ENCODE data around the gene AFTPH.

The AFTPH gene

DNA sequence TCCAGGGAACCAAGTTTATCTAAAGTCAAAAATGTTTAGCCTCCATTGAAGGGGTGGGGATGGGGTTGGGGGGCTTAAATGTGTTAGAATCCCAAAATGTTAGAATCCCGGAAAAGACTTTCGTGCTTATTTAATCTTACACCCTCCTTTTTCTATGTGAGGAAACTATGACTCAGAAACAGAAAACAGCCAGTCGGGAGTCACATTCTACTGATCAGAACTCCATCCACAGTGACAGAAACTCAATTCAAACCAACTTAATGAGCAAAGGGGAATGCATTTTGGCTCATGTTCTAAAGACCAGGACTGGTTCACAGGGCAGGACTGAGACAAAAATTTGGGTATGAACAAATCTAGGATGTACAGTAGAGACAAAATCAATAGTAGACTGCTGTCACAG, 31.9 kb upstream of the AFTPH start:
- H3K79me2 ChIP-seq (ENCODE audit: control insufficient read depth, insufficient read depth, low read length) = no peaks in the 10 kb centered on the region
- no peak for DNase-seq
- no peaks in the 10 kb centered on the region for H3K36me3 ChIP-seq (ENCODE audit: control insufficient read depth, insufficient read depth, low read length)
- WGBS (ENCODE audit: extremely low coverage, insufficient coverage, low lambda C conversion rate) = no CpG with 5 or more reads among the region's 3 CpGs
- no peak overlapping the region for H3K4ac ChIP-seq (ENCODE audit: low read depth, low read length)
- H3K9ac ChIP-seq (ENCODE audit: low read length) = no peak overlapping the region
- no peak overlapping the region for H2BK120ac ChIP-seq (ENCODE audit: low read depth, low read length)
- H3K56ac ChIP-seq (ENCODE audit: low read length) = no peak overlapping the region
- no peak overlapping the region for H2BK15ac ChIP-seq (replicated peaks; ENCODE audit: low read depth)
- no peak overlapping the region for H3K18ac ChIP-seq (ENCODE audit: low read length)
- H3K27ac ChIP-seq (ENCODE audit: low read depth, low read length) = no peak overlapping the region
- no peak overlapping the region for H3K23ac ChIP-seq (ENCODE audit: low read length)
- H3K27me3 ChIP-seq (ENCODE audit: insufficient read depth, low read length, poor library complexity) = no peaks in the 10 kb centered on the region
- no peak overlapping the region for H4K5ac ChIP-seq (ENCODE audit: low read length)
- no peak overlapping the region for H4K8ac ChIP-seq (ENCODE audit: low read depth, low read length)
- peaks cover 4% of the 10 kb centered on the region for H3K4me1 ChIP-seq (ENCODE audit: control insufficient read depth, low read depth, low read length)
- H3K4me3 ChIP-seq (ENCODE audit: low read length) = no peak overlapping the region
- no peaks in the 10 kb centered on the region for H3K79me1 ChIP-seq (ENCODE audit: low read length)
- H3K4me2 ChIP-seq (ENCODE audit: low read length) = no peak overlapping the region
- no peak overlapping the region for H2AK5ac ChIP-seq (ENCODE audit: low read length)
- H2BK5ac ChIP-seq (ENCODE audit: low read length) = no peak overlapping the region

DNA sequence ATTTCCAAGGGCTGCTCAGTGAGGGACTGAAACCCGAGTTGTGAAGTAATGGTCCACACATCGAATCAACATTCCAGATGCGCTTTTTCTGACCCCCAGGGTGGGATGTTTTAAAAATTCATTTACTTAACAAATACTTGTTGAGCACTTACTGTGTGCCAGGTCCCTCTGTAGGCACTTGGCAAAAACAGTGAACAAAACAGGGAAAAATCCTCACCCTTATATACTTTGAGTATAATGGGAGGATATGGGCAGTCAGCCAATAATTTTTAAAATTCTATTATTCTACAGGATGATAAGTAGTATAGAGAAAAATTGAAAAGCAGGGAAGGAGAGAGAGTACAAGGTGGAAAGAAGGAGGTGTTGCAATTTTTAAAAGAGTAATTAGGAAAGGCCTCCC, 31.3 kb upstream of the AFTPH start:
- Histone ChIP-seq H3K79me1 (ENCODE audit: low read length) (no peaks in the 10 kb centered on the region), H3K4me1 (ENCODE audit: control insufficient read depth, low read depth, low read length) (peaks cover 4% of the 10 kb centered on the region), H3K56ac (ENCODE audit: low read length) (no peak overlapping the region), H4K5ac (ENCODE audit: low read length) (no peak overlapping the region), H3K36me3 (ENCODE audit: control insufficient read depth, insufficient read depth, low read length) (no peaks in the 10 kb centered on the region), H4K8ac (ENCODE audit: low read depth, low read length) (no peak overlapping the region), H2BK5ac (ENCODE audit: low read length) (no peak overlapping the region), H2BK120ac (ENCODE audit: low read depth, low read length) (no peak overlapping the region), H3K27me3 (ENCODE audit: insufficient read depth, low read length, poor library complexity) (no peaks in the 10 kb centered on the region), H3K4me3 (ENCODE audit: low read length) (no peak overlapping the region), H3K27ac (ENCODE audit: low read depth, low read length) (no peak overlapping the region), H3K18ac (ENCODE audit: low read length) (no peak overlapping the region), H3K4ac (ENCODE audit: low read depth, low read length) (no peak overlapping the region), H3K79me2 (ENCODE audit: control insufficient read depth, insufficient read depth, low read length) (no peaks in the 10 kb centered on the region), H3K23ac (ENCODE audit: low read length) (no peak overlapping the region), H2AK5ac (ENCODE audit: low read length) (no peak overlapping the region), H3K9ac (ENCODE audit: low read length) (no peak overlapping the region), H3K4me2 (ENCODE audit: low read length) (no peak overlapping the region), H2BK15ac (replicated peaks; ENCODE audit: low read depth) (no peak overlapping the region)
- WGBS (ENCODE audit: extremely low coverage, insufficient coverage, low lambda C conversion rate) = no CpG with 5 or more reads among the region's 3 CpGs
- DNase-seq = no peak

DNA sequence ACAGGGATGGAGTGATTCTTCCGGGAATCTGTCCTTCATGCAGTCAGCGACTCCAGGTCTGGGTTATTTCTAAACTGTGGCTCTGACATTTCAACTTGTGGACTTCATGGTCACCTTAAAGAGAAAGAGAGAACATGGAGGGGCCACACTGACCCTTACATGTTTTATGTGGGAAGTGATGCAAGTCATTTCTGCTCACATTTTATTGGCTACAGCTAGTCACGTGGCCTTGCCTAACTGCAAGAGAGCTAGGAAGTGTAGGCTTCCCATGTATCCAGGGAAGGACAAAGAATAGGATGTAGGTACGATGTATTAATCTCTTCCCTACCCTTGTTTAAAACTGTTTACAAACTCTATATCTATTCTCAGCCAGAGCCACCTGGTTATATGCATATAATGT, 30.3 kb upstream of the AFTPH start:
- H3K4ac ChIP-seq (ENCODE audit: low read depth, low read length) = no peak overlapping the region
- no peak overlapping the region for H3K56ac ChIP-seq (ENCODE audit: low read length)
- no CpG with 5 or more reads among the region's 4 CpGs for WGBS (ENCODE audit: extremely low coverage, insufficient coverage, low lambda C conversion rate)
- H3K4me1 ChIP-seq (ENCODE audit: control insufficient read depth, low read depth, low read length) = peaks cover 2% of the 10 kb centered on the region
- H3K4me2 ChIP-seq (ENCODE audit: low read length) = no peak overlapping the region
- no peak overlapping the region for H4K8ac ChIP-seq (ENCODE audit: low read depth, low read length)
- H3K4me3 ChIP-seq (ENCODE audit: low read length) = no peak overlapping the region
- H3K27me3 ChIP-seq (ENCODE audit: insufficient read depth, low read length, poor library complexity) = no peaks in the 10 kb centered on the region
- no peak overlapping the region for H3K27ac ChIP-seq (ENCODE audit: low read depth, low read length)
- H3K79me1 ChIP-seq (ENCODE audit: low read length) = no peaks in the 10 kb centered on the region
- no peak overlapping the region for H3K23ac ChIP-seq (ENCODE audit: low read length)
- H2BK5ac ChIP-seq (ENCODE audit: low read length) = no peak overlapping the region
- no peak overlapping the region for H4K5ac ChIP-seq (ENCODE audit: low read length)
- no peak for DNase-seq
- no peaks in the 10 kb centered on the region for H3K36me3 ChIP-seq (ENCODE audit: control insufficient read depth, insufficient read depth, low read length)
- H2AK5ac ChIP-seq (ENCODE audit: low read length) = no peak overlapping the region
- no peak overlapping the region for H2BK120ac ChIP-seq (ENCODE audit: low read depth, low read length)
- H2BK15ac ChIP-seq (replicated peaks; ENCODE audit: low read depth) = no peak overlapping the region
- H3K79me2 ChIP-seq (ENCODE audit: control insufficient read depth, insufficient read depth, low read length) = no peaks in the 10 kb centered on the region
- H3K18ac ChIP-seq (ENCODE audit: low read length) = no peak overlapping the region
- no peak overlapping the region for H3K9ac ChIP-seq (ENCODE audit: low read length)

DNA sequence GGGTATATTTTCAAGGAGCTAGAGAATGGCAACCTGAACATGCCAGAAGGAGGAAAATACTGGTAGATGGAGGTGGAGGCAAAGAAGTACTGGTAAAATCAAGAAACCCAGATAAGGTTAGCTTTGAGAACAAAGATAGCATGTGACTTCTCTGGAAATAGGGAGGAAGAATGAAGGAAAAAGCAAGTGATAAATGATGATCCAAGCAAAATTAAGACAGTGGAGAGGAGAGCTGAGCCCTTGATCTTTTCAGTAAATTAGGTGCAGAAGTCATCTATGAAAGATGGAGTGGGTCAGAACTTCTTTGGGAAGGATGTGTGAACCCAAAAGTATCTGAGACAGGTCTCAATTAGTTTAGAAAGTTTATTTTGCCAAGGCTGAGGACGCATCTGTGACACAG, 25.7 kb upstream of the AFTPH start:
- DNase-seq = no peak
- Histone ChIP-seq H4K5ac (ENCODE audit: low read length) (no peak overlapping the region), H2AK5ac (ENCODE audit: low read length) (no peak overlapping the region), H4K8ac (ENCODE audit: low read depth, low read length) (no peak overlapping the region), H3K79me1 (ENCODE audit: low read length) (no peaks in the 10 kb centered on the region), H3K4me1 (ENCODE audit: control insufficient read depth, low read depth, low read length) (no peaks in the 10 kb centered on the region), H3K23ac (ENCODE audit: low read length) (no peak overlapping the region), H3K4me3 (ENCODE audit: low read length) (no peak overlapping the region), H3K36me3 (ENCODE audit: control insufficient read depth, insufficient read depth, low read length) (no peaks in the 10 kb centered on the region), H3K18ac (ENCODE audit: low read length) (no peak overlapping the region), H3K4ac (ENCODE audit: low read depth, low read length) (no peak overlapping the region), H2BK120ac (ENCODE audit: low read depth, low read length) (no peak overlapping the region), H3K27ac (ENCODE audit: low read depth, low read length) (no peak overlapping the region), H3K56ac (ENCODE audit: low read length) (no peak overlapping the region), H2BK15ac (replicated peaks; ENCODE audit: low read depth) (no peak overlapping the region), H2BK5ac (ENCODE audit: low read length) (no peak overlapping the region), H3K27me3 (ENCODE audit: insufficient read depth, low read length, poor library complexity) (no peaks in the 10 kb centered on the region), H3K79me2 (ENCODE audit: control insufficient read depth, insufficient read depth, low read length) (no peaks in the 10 kb centered on the region), H3K9ac (ENCODE audit: low read length) (no peak overlapping the region), H3K4me2 (ENCODE audit: low read length) (no peak overlapping the region)
- WGBS (ENCODE audit: extremely low coverage, insufficient coverage, low lambda C conversion rate) = no CpG with 5 or more reads among the region's 1 CpG

DNA sequence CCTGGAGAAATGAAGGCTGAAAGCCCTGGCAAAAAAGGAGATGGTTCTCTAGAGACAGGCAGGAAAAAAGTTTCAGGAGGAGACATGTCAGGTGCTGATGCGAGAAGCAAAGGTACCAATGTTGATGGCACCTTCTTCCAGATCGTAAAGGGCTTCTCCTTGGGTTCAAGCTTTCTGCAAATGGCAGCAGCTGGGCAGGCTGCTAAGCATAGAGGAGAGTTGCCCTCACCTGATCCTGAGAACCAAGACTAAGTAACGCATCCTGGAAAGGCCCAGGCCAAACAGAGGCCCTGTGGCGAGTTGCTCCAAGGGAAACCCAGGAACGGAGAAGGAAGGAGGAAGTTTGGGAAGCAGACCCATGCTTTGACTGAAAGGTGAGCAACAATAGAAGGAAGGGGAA, 23.6 kb upstream of the AFTPH start:
- Histone ChIP-seq H4K5ac (ENCODE audit: low read length) (no peak overlapping the region), H3K4me1 (ENCODE audit: control insufficient read depth, low read depth, low read length) (no peaks in the 10 kb centered on the region), H3K4me2 (ENCODE audit: low read length) (no peak overlapping the region), H2BK15ac (replicated peaks; ENCODE audit: low read depth) (no peak overlapping the region), H3K79me2 (ENCODE audit: control insufficient read depth, insufficient read depth, low read length) (no peaks in the 10 kb centered on the region), H2BK120ac (ENCODE audit: low read depth, low read length) (no peak overlapping the region), H3K27ac (ENCODE audit: low read depth, low read length) (no peak overlapping the region), H2AK5ac (ENCODE audit: low read length) (no peak overlapping the region), H3K36me3 (ENCODE audit: control insufficient read depth, insufficient read depth, low read length) (no peaks in the 10 kb centered on the region), H3K27me3 (ENCODE audit: insufficient read depth, low read length, poor library complexity) (no peaks in the 10 kb centered on the region), H3K4me3 (ENCODE audit: low read length) (no peak overlapping the region), H2BK5ac (ENCODE audit: low read length) (no peak overlapping the region), H3K9ac (ENCODE audit: low read length) (no peak overlapping the region), H3K18ac (ENCODE audit: low read length) (no peak overlapping the region), H3K79me1 (ENCODE audit: low read length) (no peaks in the 10 kb centered on the region), H4K8ac (ENCODE audit: low read depth, low read length) (no peak overlapping the region), H3K23ac (ENCODE audit: low read length) (no peak overlapping the region), H3K56ac (ENCODE audit: low read length) (no peak overlapping the region), H3K4ac (ENCODE audit: low read depth, low read length) (no peak overlapping the region)
- DNase-seq = no peak
- WGBS (ENCODE audit: extremely low coverage, insufficient coverage, low lambda C conversion rate) = no CpG with 5 or more reads among the region's 5 CpGs

DNA sequence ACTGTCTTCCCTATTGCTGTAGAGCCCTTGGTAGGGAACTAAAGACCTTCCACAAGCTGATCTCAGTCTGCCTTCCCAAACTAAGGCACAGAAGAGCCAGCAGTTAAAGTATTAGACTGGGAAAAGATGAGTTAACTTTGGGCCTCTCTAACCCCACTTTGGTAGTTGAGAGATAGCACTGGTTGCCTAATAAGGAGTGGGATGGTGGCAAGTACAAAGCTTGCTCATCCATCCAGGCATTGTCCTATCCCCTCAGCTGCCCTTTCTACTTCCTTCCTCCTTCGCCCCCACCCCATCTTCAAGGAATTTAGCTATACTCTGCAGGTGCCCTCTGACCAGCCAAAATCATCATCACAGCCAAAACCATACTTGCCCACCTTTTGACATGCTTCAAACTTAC, 22.2 kb upstream of the AFTPH start:
- Histone ChIP-seq H3K36me3 (ENCODE audit: control insufficient read depth, insufficient read depth, low read length) (no peaks in the 10 kb centered on the region), H2BK5ac (ENCODE audit: low read length) (no peak overlapping the region), H3K4me1 (ENCODE audit: control insufficient read depth, low read depth, low read length) (no peaks in the 10 kb centered on the region), H3K79me1 (ENCODE audit: low read length) (no peaks in the 10 kb centered on the region), H3K18ac (ENCODE audit: low read length) (no peak overlapping the region), H3K79me2 (ENCODE audit: control insufficient read depth, insufficient read depth, low read length) (no peaks in the 10 kb centered on the region), H4K8ac (ENCODE audit: low read depth, low read length) (no peak overlapping the region), H3K27ac (ENCODE audit: low read depth, low read length) (no peak overlapping the region), H3K9ac (ENCODE audit: low read length) (no peak overlapping the region), H3K4ac (ENCODE audit: low read depth, low read length) (no peak overlapping the region), H4K5ac (ENCODE audit: low read length) (no peak overlapping the region), H3K4me2 (ENCODE audit: low read length) (no peak overlapping the region), H3K4me3 (ENCODE audit: low read length) (no peak overlapping the region), H2AK5ac (ENCODE audit: low read length) (no peak overlapping the region), H2BK15ac (replicated peaks; ENCODE audit: low read depth) (no peak overlapping the region), H2BK120ac (ENCODE audit: low read depth, low read length) (no peak overlapping the region), H3K23ac (ENCODE audit: low read length) (no peak overlapping the region), H3K56ac (ENCODE audit: low read length) (no peak overlapping the region), H3K27me3 (ENCODE audit: insufficient read depth, low read length, poor library complexity) (no peaks in the 10 kb centered on the region)
- WGBS (ENCODE audit: extremely low coverage, insufficient coverage, low lambda C conversion rate) = no CpG with 5 or more reads among the region's 1 CpG
- no peak for DNase-seq

Data from mesendoderm (in vitro differentiated cells).